ENCODE results near the gene ACTN3. TPM values are rescaled to one million over a fixed set of nuclear protein-coding genes. Genes with fewer than 3 reads are reported as not detected.

ACTN3 gene
- total and polyA plus RNA-seq, 2 of the 4 experiments (the other 2 are of a cell fraction), result under 0.01 to 0.05 TPM

- Histone ChIP-seq H4K20me1 (ENCODE audit: insufficient read depth, low read length) (no peaks in the 10 kb centered on the region), H3K36me3 (ENCODE audit: control insufficient read depth, insufficient read depth, low read length) (peaks cover 3% of the 10 kb centered on the region; the same call in 1 of the 2 replicates), H2BK5ac (ENCODE audit: low read depth, low read length, poor library complexity, severe bottlenecking) (no peak overlapping the region), H2BK15ac (ENCODE audit: low read depth, low read length) (no peak overlapping the region), H4K5ac (ENCODE audit: low read depth, low read length) (no peak overlapping the region), H3K4me3 (ENCODE audit: insufficient read depth, low read depth, low read length) (no peak overlapping the region), H2BK120ac (ENCODE audit: low read depth, low read length) (no peak overlapping the region), H3K27me3 (ENCODE audit: control insufficient read depth, insufficient read depth, low read length) (peaks cover 21% of the 10 kb centered on the region), H3K18ac (ENCODE audit: low read depth, low read length) (no peak overlapping the region), H2BK20ac (ENCODE audit: low read depth, low read length) (no peak overlapping the region), H3K4ac (ENCODE audit: low read depth, low read length) (no peak overlapping the region), H3K27ac (ENCODE audit: insufficient read depth, low read length) (no peak overlapping the region), H3K56ac (ENCODE audit: extremely low read depth, insufficient read depth, low read length) (no peak overlapping the region), H3K9ac (ENCODE audit: low read depth, low read length) (no peak overlapping the region), H3K23ac (ENCODE audit: low read depth, low read length) (no peak overlapping the region), H4K8ac (ENCODE audit: low read depth in 2 of 2, low read length in 2 of 2) (no peak overlapping the region), H3K4me2 (ENCODE audit: low read depth, low read length) (no peak overlapping the region), H3K9me3 (ENCODE audit: control insufficient read depth, insufficient read depth, low read length) (no peaks in the 10 kb centered on the region), H3K14ac (replicated peaks; ENCODE audit: low read depth, low read length) (no peak overlapping the region), H2AK5ac (ENCODE audit: low read depth, low read length) (no peak overlapping the region), H2AFZ (replicated peaks; ENCODE audit: low read length, poor library complexity) (no peak overlapping the region), H4K91ac (ENCODE audit: insufficient read depth, low read depth, low read length) (no peak overlapping the region), H2AK9ac (replicated peaks; ENCODE audit: low read depth, low read length, poor library complexity) (no peak overlapping the region), H3K79me1 (ENCODE audit: low read depth in 1 of 2, low read length in 2 of 2) (no peaks in the 10 kb centered on the region), H3K4me1 (ENCODE audit: control insufficient read depth, insufficient read depth, low read length) (peaks cover 2% of the 10 kb centered on the region; the same call in 1 of the 2 replicates), H3K9me1 (ENCODE audit: insufficient read depth, low read length) (peaks cover 4% of the 10 kb centered on the region; the same call in 1 of the 2 replicates)
- in situ Hi-C loops (cut with MboI; ENCODE audit: low sequenced_read_pairs) (no loop called here), intact Hi-C loops (cut with micrococcal nuclease) (no loop called here), dilution Hi-C loops (cut with HindIII; ENCODE audit: low sequenced_read_pairs, unreplicated experiment) (no loop called here)
- BruUV-seq (replicated peaks), result no TSS peak
- ATAC-seq (ENCODE audit: low read depth), result no peak
- DNase-seq, result no peak
- TF ChIP-seq MAZ (IDR thresholded peaks at IDR 0.05; ENCODE audit: borderline replicate concordance, low read depth, low read length), result no peak
- no peak for TF ChIP-seq SMC3 (IDR thresholded peaks at IDR 0.05; ENCODE audit: low read depth, low read length)
- TF ChIP-seq RAD21 (IDR thresholded peaks at IDR 0.05; ENCODE audit: low read length), result no peak
- TF ChIP-seq BHLHE40 (IDR thresholded peaks at IDR 0.05; ENCODE audit: low read depth, low read length), result no peak
- TF ChIP-seq USF2 (IDR thresholded peaks at IDR 0.05; ENCODE audit: low read depth, low read length), result no peak
- TF ChIP-seq RFX5 (IDR thresholded peaks at IDR 0.05; ENCODE audit: low read depth, low read length), result no peak
- no peak for TF ChIP-seq ELK1 (IDR thresholded peaks at IDR 0.05; ENCODE audit: borderline replicate concordance, low read depth, low read length)
- TF ChIP-seq CHD1 (IDR thresholded peaks at IDR 0.05; ENCODE audit: low read depth, low read length), result no peak
- TF ChIP-seq NFE2L2 (IDR thresholded peaks at IDR 0.05; ENCODE audit: low read depth, low read length), result no peak
- TF ChIP-seq RCOR1 (IDR thresholded peaks at IDR 0.05; ENCODE audit: insufficient replicate concordance, low read length), result no peak
- no peak for TF ChIP-seq POLR2A (IDR thresholded peaks at IDR 0.05; ENCODE audit: low read depth, low read length)
- no peak for TF ChIP-seq CEBPB (IDR thresholded peaks at IDR 0.05; ENCODE audit: low read depth, low read length)
- no peak for TF ChIP-seq FOS (IDR thresholded peaks at IDR 0.05; ENCODE audit: low read depth, low read length)
- POLR2A ChIA-PET (ENCODE audit: unreplicated experiment), result no interaction called here
- 100% methylated on average over 1 of the region's 9 CpGs; no CpG with 5 or more reads in 1 of the 2 experiments for WGBS, 2 experiments (ENCODE audit: extremely low coverage in 2 of 2, insufficient read length in 1 of 2)
- CTCF ChIA-PET, result no interaction called here
Measured at GRCh38 chr11:66561975-66562248, 15.2 kb downstream of the ACTN3 start.

Measured in IMR-90 (cell line).